Ascending aorta (tissue), 2 donors: ENCODE data around the gene APOO. TPM values are rescaled to one million over a fixed set of nuclear protein-coding genes. Genes with fewer than 3 reads are reported as not detected.

Source experiments
- DNase-seq, 2 donors: peaks; one replicate each; pipeline ENCODE4 v3.0.0-alpha.2; 2019; ENCODE audit warnings: low spot score in 2 of 2
- H3K27ac ChIP-seq, 2 donors: fragments of 200-600 bp; sonication (generic); one replicate each; pipeline ENCODE4 v1.5.1; 2016 to 2017; ENCODE audit warnings: mild to moderate bottlenecking in 1 of 2
- H3K27me3 ChIP-seq: fragments of 200-600 bp; sonication (generic); one replicate; pipeline ENCODE4 v1.5.1; 2017
- H3K36me3 ChIP-seq, 2 donors: fragments of 200-600 bp; sonication (generic); one replicate each; pipeline ENCODE4 v1.5.1; 2016
- H3K4me1 ChIP-seq, 2 donors: fragments of 200-600 bp; sonication (generic); one replicate each; pipeline ENCODE4 v1.5.1; 2016 to 2017; ENCODE audit warnings: mild to moderate bottlenecking in 1 of 2
- H3K4me3 ChIP-seq, 2 donors: fragments of 200-600 bp; sonication (generic); one replicate each; pipeline ENCODE4 v1.5.1; 2016 to 2017; ENCODE audit warnings: mild to moderate bottlenecking in 1 of 2
- H3K9me3 ChIP-seq, 2 donors: fragments of 200-600 bp; sonication (generic); one replicate each; pipeline ENCODE4 v1.5.1; 2016
- intact Hi-C: fragments of 100-400 bp; cut with DNase I; formaldehyde crosslinking; loops from one replicate; pipeline ENCODE4 v1.15.1; 2023
- total RNA-seq: library from RNA; depleted of rRNA; stranded (reverse); fragments of >200 nt; gene quantifications from one replicate; pipeline ENCODE4 v1.1.0, GENCODE V29; 2016
- TF ChIP-seq, protein P1 (sequence below), 3 experiments: fragments of 200-600 bp in 2 of 3; fragments of 450-650 bp in 1 of 3; sonication (generic) in 2 of 3; IDR thresholded peaks; one replicate each; pipeline ENCODE4 v1.5.1; 2016 to 2019; ENCODE audit warnings: antibody characterized with exemption in 3 of 3, mild to moderate bottlenecking in 1 of 3, moderate library complexity in 1 of 3

APOO gene
- total RNA-seq, 1 donor from 2014 or later, result not detected

- Histone ChIP-seq H3K4me1 (no peaks in the 10 kb centered on the region), H3K4me3 (no peak overlapping the region)
- intact Hi-C loops, result no loop called here
These were observed 11.4 kb upstream of the APOO start for GRCh38 chrX:23919148-23919547.

GRCh38 chrX:23911126-23911835, 3.5 kb upstream of the APOO start:
- Histone ChIP-seq H3K27me3 (no peaks in the 10 kb centered on the region), H3K4me3 (no peak overlapping the region), H3K36me3 (no peaks in the 10 kb centered on the region), H3K9me3 (no peaks in the 10 kb centered on the region), H3K4me1 (no peaks in the 10 kb centered on the region), H3K27ac (no peak overlapping the region)
- TF ChIP-seq, protein P1, sequence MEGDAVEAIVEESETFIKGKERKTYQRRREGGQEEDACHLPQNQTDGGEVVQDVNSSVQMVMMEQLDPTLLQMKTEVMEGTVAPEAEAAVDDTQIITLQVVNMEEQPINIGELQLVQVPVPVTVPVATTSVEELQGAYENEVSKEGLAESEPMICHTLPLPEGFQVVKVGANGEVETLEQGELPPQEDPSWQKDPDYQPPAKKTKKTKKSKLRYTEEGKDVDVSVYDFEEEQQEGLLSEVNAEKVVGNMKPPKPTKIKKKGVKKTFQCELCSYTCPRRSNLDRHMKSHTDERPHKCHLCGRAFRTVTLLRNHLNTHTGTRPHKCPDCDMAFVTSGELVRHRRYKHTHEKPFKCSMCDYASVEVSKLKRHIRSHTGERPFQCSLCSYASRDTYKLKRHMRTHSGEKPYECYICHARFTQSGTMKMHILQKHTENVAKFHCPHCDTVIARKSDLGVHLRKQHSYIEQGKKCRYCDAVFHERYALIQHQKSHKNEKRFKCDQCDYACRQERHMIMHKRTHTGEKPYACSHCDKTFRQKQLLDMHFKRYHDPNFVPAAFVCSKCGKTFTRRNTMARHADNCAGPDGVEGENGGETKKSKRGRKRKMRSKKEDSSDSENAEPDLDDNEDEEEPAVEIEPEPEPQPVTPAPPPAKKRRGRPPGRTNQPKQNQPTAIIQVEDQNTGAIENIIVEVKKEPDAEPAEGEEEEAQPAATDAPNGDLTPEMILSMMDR (IDR thresholded peaks at IDR 0.05), result no peak
- DNase-seq, result no peak
- intact Hi-C loops, result no loop called here

More at GRCh38 chrX:23919148-23919547, 11.4 kb upstream of the APOO start:
- H3K9me3 ChIP-seq, result no peaks in the 10 kb centered on the region
- no peak for DNase-seq
- H3K27ac ChIP-seq, result no peak overlapping the region
- TF ChIP-seq, protein P1 (IDR thresholded peaks at IDR 0.05), result no peak
- no peaks in the 10 kb centered on the region for H3K27me3 ChIP-seq
- H3K36me3 ChIP-seq, result no peaks in the 10 kb centered on the region

DNA sequence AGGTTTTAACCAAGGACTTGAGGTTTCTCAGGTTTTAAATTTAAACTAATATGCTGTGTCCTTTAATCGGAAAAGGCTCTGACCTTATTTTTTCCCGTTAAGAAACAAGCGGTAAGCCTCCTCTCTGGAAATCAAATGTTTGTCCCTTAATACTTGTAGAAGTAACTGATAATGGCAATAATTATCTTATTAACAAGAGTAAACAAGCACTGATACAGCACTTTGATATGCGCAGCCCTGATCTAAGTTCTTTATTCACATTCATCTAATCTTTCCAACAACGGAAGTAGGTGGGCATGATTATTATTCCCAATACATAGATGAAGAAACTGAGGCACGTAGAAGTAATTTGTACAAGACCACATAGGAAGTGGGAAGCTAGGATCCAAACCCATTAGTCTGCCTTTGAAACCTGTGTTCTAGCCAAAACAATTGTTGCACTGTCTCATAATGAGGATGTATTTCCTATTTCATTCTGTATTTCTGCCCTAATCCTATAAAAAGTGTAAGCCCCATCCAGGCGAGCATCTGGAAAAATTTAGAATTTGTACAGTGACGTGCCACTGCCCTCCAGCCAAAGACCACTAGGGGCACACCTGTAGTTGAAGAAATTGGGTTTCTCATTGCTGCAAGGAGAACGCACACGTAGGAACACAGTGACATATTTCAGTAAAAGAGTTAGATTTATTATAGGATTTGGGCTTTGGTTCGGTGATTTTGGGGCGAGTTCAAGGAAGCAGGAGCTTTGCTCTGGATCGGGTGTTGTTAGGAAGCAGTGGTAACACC, 674 bp upstream of the APOO start:
- Histone ChIP-seq H3K27ac (peak overlapping the region; percentile 78), H3K4me3 (peak overlapping the region; percentile 19 to 66), H3K36me3 (no peaks in the 10 kb centered on the region), H3K4me1 (no peaks in the 10 kb centered on the region), H3K27me3 (no peaks in the 10 kb centered on the region), H3K9me3 (no peaks in the 10 kb centered on the region)
- DNase-seq, result no peak
- TF ChIP-seq, protein P1 (IDR thresholded peaks at IDR 0.05), result peak in 1 of 3 experiments; percentile 33
- intact Hi-C loops, result loop anchor here (1.0 to 10.0 kb wide), 6 partner anchors 117 to 586 kb away; partner anchors contain the start of genes ACOT9, EIF2S3 and PRDX4

DNA sequence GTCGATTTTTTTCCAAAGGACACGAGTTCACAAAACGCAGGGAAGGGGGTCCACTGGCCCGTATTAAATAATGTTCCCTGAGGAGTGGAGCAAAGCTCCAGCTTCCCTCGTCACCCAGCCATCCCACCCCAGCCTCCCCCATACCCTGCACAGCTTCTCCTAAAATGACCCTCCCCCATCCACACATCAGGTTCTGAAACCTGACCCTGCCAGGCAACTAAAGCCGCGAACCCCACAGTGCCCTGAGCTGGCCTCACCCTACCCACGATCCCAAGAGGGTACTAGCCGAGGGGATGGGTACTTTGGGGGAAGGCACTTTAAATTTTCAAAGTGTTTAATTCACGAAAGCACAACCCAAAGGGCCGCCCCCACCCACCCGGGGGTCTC, 634 bp downstream of the APOO start:
- Histone ChIP-seq H3K27ac (peak overlapping the region; percentile 78), H3K9me3 (no peaks in the 10 kb centered on the region), H3K36me3 (no peaks in the 10 kb centered on the region), H3K4me1 (peaks cover 0 to under 1% of the 10 kb centered on the region in 2 donors), H3K4me3 (peak overlapping the region; percentile 54 to 66), H3K27me3 (no peaks in the 10 kb centered on the region)
- intact Hi-C loops, result loop anchor here (10.0 kb wide), 1 partner anchor 588 kb away; no protein-coding TSS in a partner anchor
- TF ChIP-seq, protein P1 (IDR thresholded peaks at IDR 0.05), result no peak
- no peak for DNase-seq

DNA sequence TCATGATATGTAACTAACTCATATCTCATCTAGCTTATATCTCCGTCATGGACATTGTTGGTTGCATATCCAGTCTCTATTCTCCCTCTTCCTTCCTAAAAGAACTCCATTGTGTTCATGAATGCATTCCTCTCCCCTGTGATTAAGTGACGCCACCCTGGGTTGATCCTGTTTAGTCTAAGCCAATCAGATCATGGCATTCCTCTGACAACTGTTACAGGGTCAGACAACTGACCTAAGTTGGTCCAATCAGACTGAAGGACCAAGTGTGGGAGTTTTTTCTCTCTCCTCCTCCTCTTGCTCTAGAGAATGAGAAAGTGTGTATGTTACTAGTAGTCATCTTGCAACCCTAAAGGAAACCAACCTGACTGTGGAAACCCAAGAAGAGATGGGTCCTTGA, 3.6 kb downstream of the APOO start:
- Histone ChIP-seq H3K9me3 (no peaks in the 10 kb centered on the region), H3K27me3 (no peaks in the 10 kb centered on the region), H3K4me3 (no peak overlapping the region), H3K27ac (no peak overlapping the region), H3K36me3 (no peaks in the 10 kb centered on the region), H3K4me1 (peaks cover 0 to 8% of the 10 kb centered on the region in 2 donors)
- intact Hi-C loops, result loop anchor here (5.0 to 10.0 kb wide), 2 partner anchors 102 to 591 kb away; no protein-coding TSS in a partner anchor
- TF ChIP-seq, protein P1 (IDR thresholded peaks at IDR 0.05), result no peak
- no peak for DNase-seq
